ENCODE measurements around the gene EP300.

Gene EP300

GRCh38 chr22:41226723-41227655 lies 134.6 kb downstream of the EP300 start:
- ChIA-PET POLR2A (interaction anchor here (0.5 kb wide), 1 partner anchor 320 kb away, joined by 3 read pairs; no protein-coding TSS in a partner anchor), CTCF (interaction anchor here (1.0 to 1.7 kb wide), 3 partner anchors 10 to 28 kb away, joined by 3 to 12 read pairs (median 4); no protein-coding TSS in a partner anchor)
- Histone ChIP-seq H3K4me1 (ENCODE audit: control extremely low read depth in 1 of 4, control insufficient read depth in 4 of 4, insufficient read depth in 4 of 4, low read length in 3 of 4) (peaks cover 0 to 24% (median 9%) of the 10 kb centered on the region in 4 experiments), H3K36me3 (ENCODE audit: control insufficient read depth in 4 of 4, insufficient read depth in 4 of 4, low read length in 3 of 4) (peaks cover 12 to 77% (median 49%) of the 10 kb centered on the region in 4 experiments), H3K27me3 (replicated peaks in 2 of 5; ENCODE audit: control insufficient read depth in 4 of 5, insufficient read depth in 5 of 5, low read length in 4 of 5) (no peaks in the 10 kb centered on the region), H3K9me3 (ENCODE audit: control extremely low read depth in 1 of 5, control insufficient read depth in 4 of 5, insufficient read depth in 2 of 5, low read depth in 1 of 5, low read length in 4 of 5) (no peaks in the 10 kb centered on the region), H3K4me3 (ENCODE audit: control insufficient read depth in 1 of 7, extremely low read depth in 1 of 7, insufficient read depth in 4 of 7, low read depth in 2 of 7, low read length in 6 of 7) (no peak overlapping the region), H3K27ac (ENCODE audit: insufficient read depth in 1 of 2, low read depth in 1 of 2, low read length in 2 of 2, poor library complexity in 1 of 2, severe bottlenecking in 2 of 2) (peak overlapping the region in 1 of 2 experiments; percentile 25)
- no peak for DNase-seq
- 95% methylated on average over 18 of the region's 26 CpGs for WGBS (ENCODE audit: insufficient coverage)

- ChIA-PET POLR2A (no interaction called here), CTCF (interaction anchor here (1.0 to 1.4 kb wide), 2 partner anchors 8 to 10 kb away, joined by 3 to 4 read pairs; no protein-coding TSS in a partner anchor)
- WGBS (ENCODE audit: insufficient coverage): 93% methylated on average over 5 of the region's 6 CpGs
- DNase-seq: no peak
- H3K4me1 ChIP-seq (ENCODE audit: control extremely low read depth in 1 of 4, control insufficient read depth in 4 of 4, insufficient read depth in 4 of 4, low read length in 3 of 4): peaks cover 0 to 24% (median 9%) of the 10 kb centered on the region in 4 experiments
- H3K27me3 ChIP-seq (replicated peaks in 2 of 5; ENCODE audit: control insufficient read depth in 4 of 5, insufficient read depth in 5 of 5, low read length in 4 of 5): no peaks in the 10 kb centered on the region
- H3K4me3 ChIP-seq (ENCODE audit: control insufficient read depth in 1 of 7, extremely low read depth in 1 of 7, insufficient read depth in 4 of 7, low read depth in 2 of 7, low read length in 6 of 7): no peak overlapping the region
- peak overlapping the region; percentile 59 to 77 for H3K27ac ChIP-seq (ENCODE audit: insufficient read depth in 1 of 2, low read depth in 1 of 2, low read length in 2 of 2, poor library complexity in 1 of 2, severe bottlenecking in 2 of 2)
- H3K9me3 ChIP-seq (ENCODE audit: control extremely low read depth in 1 of 5, control insufficient read depth in 4 of 5, insufficient read depth in 2 of 5, low read depth in 1 of 5, low read length in 4 of 5): no peaks in the 10 kb centered on the region
- peaks cover 8 to 59% (median 30%) of the 10 kb centered on the region in 4 experiments for H3K36me3 ChIP-seq (ENCODE audit: control insufficient read depth in 4 of 4, insufficient read depth in 4 of 4, low read length in 3 of 4)
These were observed 136.8 kb downstream of the EP300 start for GRCh38 chr22:41229215-41229614.

All from common myeloid progenitor, CD34-positive (primary cell).